Measurements from ENCODE around the gene PTPN4. TPM values are rescaled to one million over a fixed set of nuclear protein-coding genes. Genes with fewer than 3 reads are reported as not detected.

PTPN4 gene
- total and polyA plus RNA-seq, 9 of the 15 experiments (the other 6 are each of a cell fraction or from before 2014, with no cell fraction given), result 5.0 to 32.8 (median 27.3) TPM

- no peak overlapping the region for H3K4me2 ChIP-seq (ENCODE audit: insufficient read depth, low read length)
- H3K4me1 ChIP-seq (replicated peaks in 1 of 2; ENCODE audit: control insufficient read depth in 2 of 2, insufficient read depth in 2 of 2, low read length in 2 of 2), result 0 out of 5 replicates have a peak, but pooled peaks cover 0 to 3% of the 10 kb centered on the region in 2 experiments
- TF ChIP-seq NFIC (IDR thresholded peaks at IDR 0.05) (0 out of 2 replicates have a peak, but pooled peaks have one; percentile 15), E2F4 (CRISPR knock-in tag; IDR thresholded peaks at IDR 0.05; ENCODE audit: low read depth) (no peak), SMARCA5 (IDR thresholded peaks at IDR 0.05) (no peak), MEIS2 (IDR thresholded peaks at IDR 0.05; ENCODE audit: partially characterized antibody) (peak; percentile 4)
- ATAC-seq, result no peak
- H3K9ac ChIP-seq (ENCODE audit: insufficient read depth in 1 of 2, low read depth in 2 of 2, low read length in 2 of 2), result no peak overlapping the region
- ChIA-PET CTCF (ENCODE audit: low intra/inter-chr PET ratio) (no interaction called here), POLR2A (interaction anchor here (1.4 kb wide), 1 partner anchor 60 kb away, joined by 3 read pairs; no protein-coding TSS in a partner anchor)
- DNase-seq (ENCODE audit: extremely low read depth in 1 of 4, low spot score in 3 of 4), result no peak
- no peaks in the 10 kb centered on the region for H3K27me3 ChIP-seq (ENCODE audit: control insufficient read depth in 2 of 2, insufficient read depth in 2 of 2, low read length in 2 of 2)
- peaks cover 10% of the 10 kb centered on the region; the same call in 2 of the 3 replicates for H3K79me2 ChIP-seq (ENCODE audit: control insufficient read depth, insufficient read depth, low read length)
- H2AFZ ChIP-seq (ENCODE audit: low read depth, low read length), result no peak overlapping the region
- no peaks in the 10 kb centered on the region; the same call in 1 of the 2 replicates for H4K20me1 ChIP-seq (replicated peaks; ENCODE audit: control insufficient read depth, insufficient read depth, low read length)
- H3K9me1 ChIP-seq (ENCODE audit: control insufficient read depth, insufficient read depth, low read length), result no peaks in the 10 kb centered on the region
- no peak for FAIRE-seq
- BruUV-seq (replicated peaks), result no TSS peak
- no peaks in the 10 kb centered on the region for H3K9me3 ChIP-seq (replicated peaks; ENCODE audit: control insufficient read depth, insufficient read depth, low read depth, low read length)
- H3K4me3 ChIP-seq, result no peak overlapping the region
- in situ Hi-C loops (cut with MboI) (no loop called here), intact Hi-C loops (cut with micrococcal nuclease) (no loop called here)
- H3K36me3 ChIP-seq (ENCODE audit: control insufficient read depth, insufficient read depth, low read length), result no peaks in the 10 kb centered on the region
- no peak overlapping the region for H3K27ac ChIP-seq (ENCODE audit: extremely low read depth, low read depth, low read length)
Measured at GRCh38 chr2:119820275-119820674, 60.6 kb downstream of the PTPN4 start.

GRCh38 chr2:119821266-119821665, 61.5 kb downstream of the PTPN4 start:
- no peaks in the 10 kb centered on the region for H3K27me3 ChIP-seq (ENCODE audit: control insufficient read depth in 2 of 2, insufficient read depth in 2 of 2, low read length in 2 of 2)
- H2AFZ ChIP-seq (ENCODE audit: low read depth, low read length), result no peak overlapping the region
- WGBS (ENCODE audit: insufficient coverage, low coverage, missing lambda C conversion rate), result 77% methylated on average over 2 of the region's 2 CpGs
- no peak for FAIRE-seq
- no peak overlapping the region for H3K9ac ChIP-seq (ENCODE audit: insufficient read depth in 1 of 2, low read depth in 2 of 2, low read length in 2 of 2)
- no TSS peak for BruUV-seq (replicated peaks)
- ChIA-PET CTCF (ENCODE audit: low intra/inter-chr PET ratio) (no interaction called here), POLR2A (no interaction called here)
- no peak overlapping the region for H3K27ac ChIP-seq (ENCODE audit: extremely low read depth, low read depth, low read length)
- H3K79me2 ChIP-seq (ENCODE audit: control insufficient read depth, insufficient read depth, low read length), result peaks cover 7% of the 10 kb centered on the region; the same call in 2 of the 3 replicates
- 0 out of 5 replicates have a peak, but pooled peaks cover 0 to 3% of the 10 kb centered on the region in 2 experiments for H3K4me1 ChIP-seq (replicated peaks in 1 of 2; ENCODE audit: control insufficient read depth in 2 of 2, insufficient read depth in 2 of 2, low read length in 2 of 2)
- no peak overlapping the region for H3K4me2 ChIP-seq (ENCODE audit: insufficient read depth, low read length)
- intact Hi-C loops (cut with micrococcal nuclease) (no loop called here), in situ Hi-C loops (cut with MboI) (no loop called here)
- no peaks in the 10 kb centered on the region for H3K9me3 ChIP-seq (replicated peaks; ENCODE audit: control insufficient read depth, insufficient read depth, low read depth, low read length)
- H3K36me3 ChIP-seq (ENCODE audit: control insufficient read depth, insufficient read depth, low read length), result no peaks in the 10 kb centered on the region
- ATAC-seq, result no peak
- no peak overlapping the region for H3K4me3 ChIP-seq
- H3K9me1 ChIP-seq (ENCODE audit: control insufficient read depth, insufficient read depth, low read length), result no peaks in the 10 kb centered on the region
- TF ChIP-seq ZNF316 (IDR thresholded peaks at IDR 0.05) (no peak), U2AF1 (optimal IDR thresholded peaks at IDR 0.05; ENCODE audit: low read depth, low read length) (no peak)
- DNase-seq (ENCODE audit: extremely low read depth in 1 of 4, low spot score in 3 of 4), result no peak
- no peaks in the 10 kb centered on the region; the same call in 1 of the 2 replicates for H4K20me1 ChIP-seq (replicated peaks; ENCODE audit: control insufficient read depth, insufficient read depth, low read length)

All from K562 (cell line).